NCI-H1092 treated with DMSO at 0.1 percent for 48 hours (cell line): ENCODE results near the gene NOP56.
"Not testable (repeated sequence)": the region's sequence is repeated elsewhere in the genome, so short reads cannot be mapped to it uniquely, and the experiment has no call there.

ENCODE experiments used
- DNase-seq: peaks from one replicate; lab custom pipeline; 2025; lab: John Stamatoyannopoulos, UW

NOP56 gene

DNA sequence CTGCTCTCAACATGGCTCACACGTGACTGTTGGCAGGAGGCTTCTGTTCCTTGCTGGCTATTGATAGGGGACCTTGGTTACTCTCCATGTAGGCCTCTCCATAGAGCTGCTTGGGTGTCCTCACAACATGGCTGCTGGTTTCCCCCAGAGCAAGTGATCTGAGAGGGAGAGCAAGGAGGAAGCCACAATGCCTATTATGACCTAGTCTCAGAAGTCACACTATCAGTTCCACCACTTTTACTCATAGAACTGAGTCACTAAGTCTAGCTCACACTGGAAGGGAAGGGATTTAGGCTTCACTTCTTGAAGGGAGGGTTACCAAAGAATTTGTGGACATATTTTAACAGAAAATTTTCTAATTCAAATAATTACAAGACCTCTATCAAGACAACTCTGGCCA is 8.7 kb upstream of the NOP56 start:
- DNase-seq = no peak

DNA sequence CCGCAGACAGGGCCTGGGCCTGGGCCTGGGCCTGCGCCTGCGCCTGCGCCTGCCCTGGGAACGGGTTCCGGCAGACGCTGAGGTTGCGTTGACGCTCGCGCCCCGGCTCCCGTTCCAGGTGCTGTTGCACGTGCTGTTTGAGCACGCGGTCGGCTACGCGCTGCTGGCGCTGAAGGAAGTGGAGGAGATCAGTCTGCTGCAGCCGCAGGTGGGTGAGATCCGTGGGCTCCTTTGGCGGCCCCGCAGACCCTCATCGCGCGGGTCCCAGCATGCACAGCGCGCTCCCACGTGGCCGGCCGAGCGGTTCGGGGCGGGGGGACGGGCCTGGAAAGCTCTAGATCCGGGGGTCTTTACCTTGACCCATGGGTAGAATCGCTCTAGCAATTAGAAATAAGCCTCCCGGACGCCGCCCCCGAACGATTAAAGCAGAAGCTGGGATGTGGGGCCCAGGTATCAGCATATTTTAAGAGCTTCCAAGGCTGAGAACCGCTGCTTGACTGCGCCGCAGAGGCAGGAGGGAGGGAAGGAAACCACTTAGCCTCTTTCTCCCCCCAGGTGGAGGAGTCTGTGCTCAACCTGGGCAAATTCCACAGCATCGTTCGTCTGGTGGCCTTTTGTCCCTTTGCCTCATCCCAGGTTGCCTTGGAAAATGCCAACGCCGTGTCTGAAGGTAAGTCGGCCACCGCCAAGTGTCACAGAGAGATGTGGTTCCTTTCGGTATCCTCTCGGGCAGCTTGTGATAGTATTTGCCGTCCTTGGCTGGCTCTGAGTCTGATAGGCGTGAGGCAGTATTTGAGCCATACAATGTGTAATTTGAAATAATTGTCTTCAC is 508 bp downstream of the NOP56 start:
- peak; percentile 58 for DNase-seq

DNA sequence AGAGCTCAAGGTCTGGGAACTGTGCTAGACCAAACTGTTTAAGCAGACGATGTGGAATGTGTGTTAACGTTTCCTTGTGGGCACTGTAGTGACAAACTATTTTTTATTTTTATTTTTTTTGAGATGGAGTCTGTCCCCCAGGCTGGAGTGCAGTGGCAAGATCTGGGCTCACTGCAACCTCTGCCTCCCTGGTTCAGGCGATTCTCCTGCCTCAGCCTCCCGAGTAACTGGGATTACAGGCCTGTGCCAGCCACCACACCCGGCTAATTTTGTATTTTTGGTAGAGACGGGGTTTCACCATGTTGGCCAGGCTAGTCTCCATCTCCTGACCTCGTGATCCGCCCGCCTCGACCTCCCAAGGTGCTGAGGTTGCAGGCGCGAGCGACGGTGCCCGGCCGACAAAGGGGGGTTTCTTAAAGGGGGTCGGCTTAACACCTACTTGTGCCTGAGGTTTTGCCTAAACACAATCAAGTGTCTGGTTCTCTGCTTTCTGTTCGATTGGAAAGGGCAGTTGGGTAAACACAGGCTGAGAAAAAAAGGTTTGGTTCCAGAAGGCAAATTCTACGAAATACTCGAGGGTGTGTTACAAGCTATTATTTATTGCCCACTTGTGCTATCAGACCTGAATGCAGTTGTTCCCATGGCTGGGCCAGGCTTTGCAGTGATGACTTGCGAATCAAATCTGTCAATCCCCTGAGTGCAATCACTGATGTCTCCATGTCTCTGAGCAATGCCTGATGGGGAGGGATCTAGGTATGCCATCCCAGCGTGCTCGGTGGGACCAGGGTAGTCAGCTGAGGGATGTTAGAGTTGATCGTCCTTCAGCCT is 1.3 kb downstream of the NOP56 start:
- no peak for DNase-seq

DNA sequence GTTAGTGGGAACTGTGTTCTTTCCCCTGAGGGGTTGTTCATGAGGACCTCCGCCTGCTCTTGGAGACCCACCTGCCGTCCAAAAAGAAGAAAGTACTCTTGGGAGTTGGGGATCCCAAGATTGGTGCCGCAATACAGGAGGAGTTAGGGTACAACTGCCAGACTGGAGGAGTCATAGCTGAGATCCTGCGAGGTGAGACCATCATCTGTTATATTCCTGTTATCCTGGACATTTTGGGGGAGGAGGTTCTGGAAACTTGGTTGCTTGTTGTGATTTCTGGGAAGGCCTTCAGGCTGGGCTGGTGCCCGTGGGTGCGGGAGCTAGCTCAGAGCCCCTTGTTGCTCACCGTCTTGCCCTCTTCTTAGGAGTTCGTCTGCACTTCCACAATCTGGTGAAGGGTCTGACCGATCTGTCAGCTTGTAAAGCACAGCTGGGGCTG is 2.0 kb downstream of the NOP56 start:
- DNase-seq = no peak

DNA sequence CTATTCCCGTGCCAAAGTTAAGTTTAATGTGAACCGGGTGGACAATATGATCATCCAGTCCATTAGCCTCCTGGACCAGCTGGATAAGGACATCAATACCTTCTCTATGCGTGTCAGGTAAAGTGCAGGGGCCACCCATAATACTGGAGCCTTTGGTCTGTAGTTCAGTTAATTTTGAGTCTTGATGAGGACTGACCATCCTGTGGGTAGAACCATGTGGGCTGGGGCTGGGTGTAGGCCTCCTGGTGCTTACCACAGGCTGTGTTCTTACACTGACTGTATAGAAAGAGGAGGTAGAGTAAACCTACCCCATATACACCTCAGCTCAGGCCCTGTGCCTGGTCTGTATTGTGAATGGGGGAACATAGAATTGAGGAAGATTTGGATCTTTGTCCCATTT is 2.4 kb downstream of the NOP56 start:
- DNase-seq = no peak

DNA sequence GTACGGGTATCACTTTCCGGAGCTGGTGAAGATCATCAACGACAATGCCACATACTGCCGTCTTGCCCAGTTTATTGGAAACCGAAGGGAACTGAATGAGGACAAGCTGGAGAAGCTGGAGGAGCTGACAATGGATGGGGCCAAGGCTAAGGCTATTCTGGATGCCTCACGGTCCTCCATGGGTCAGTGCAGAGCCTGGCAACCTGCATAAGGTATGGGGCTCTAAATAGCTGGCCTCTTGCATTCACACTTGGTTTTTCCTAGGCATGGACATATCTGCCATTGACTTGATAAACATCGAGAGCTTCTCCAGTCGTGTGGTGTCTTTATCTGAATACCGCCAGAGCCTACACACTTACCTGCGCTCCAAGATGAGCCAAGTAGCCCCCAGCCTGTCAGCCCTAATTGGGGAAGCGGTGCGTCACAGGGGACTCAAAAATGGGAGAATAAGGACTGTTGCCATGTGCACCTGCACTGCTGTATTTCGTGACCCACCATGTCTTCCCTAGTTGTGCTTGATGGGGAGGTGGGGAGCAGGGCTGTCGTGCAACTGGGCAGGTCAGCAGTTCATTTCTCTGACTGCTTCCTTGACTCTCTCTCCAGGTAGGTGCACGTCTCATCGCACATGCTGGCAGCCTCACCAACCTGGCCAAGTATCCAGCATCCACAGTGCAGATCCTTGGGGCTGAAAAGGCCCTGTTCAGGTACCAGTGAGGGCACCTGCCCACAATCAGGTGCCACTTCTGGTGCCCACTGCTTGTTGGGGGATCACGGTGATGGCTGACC is 3.1 kb downstream of the NOP56 start:
- DNase-seq = no peak

DNA sequence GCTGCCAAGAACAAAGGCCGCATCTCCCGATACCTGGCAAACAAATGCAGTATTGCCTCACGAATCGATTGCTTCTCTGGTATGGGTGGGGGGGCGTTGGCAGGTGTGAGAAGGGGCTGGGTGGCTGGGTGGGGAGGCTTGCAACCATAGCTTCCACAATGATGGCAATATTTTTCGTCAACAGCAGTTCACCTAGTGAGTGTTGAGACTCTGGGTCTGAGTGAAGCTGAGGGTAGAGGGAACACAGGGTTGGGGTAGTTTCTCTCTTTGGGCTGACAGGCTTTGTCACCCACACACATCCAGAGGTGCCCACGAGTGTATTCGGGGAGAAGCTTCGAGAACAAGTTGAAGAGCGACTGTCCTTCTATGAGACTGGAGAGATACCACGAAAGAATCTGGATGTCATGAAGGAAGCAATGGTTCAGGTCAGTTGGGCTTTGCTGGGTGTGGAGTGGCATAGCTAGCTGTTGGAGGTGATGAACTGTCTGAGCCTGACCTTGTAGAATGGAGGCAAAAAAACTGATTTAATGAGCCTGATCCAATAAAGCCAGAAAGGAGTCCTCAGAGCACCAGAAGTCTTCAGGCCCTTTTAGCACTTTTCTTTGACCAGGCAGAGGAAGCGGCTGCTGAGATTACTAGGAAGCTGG is 4.2 kb downstream of the NOP56 start:
- DNase-seq = no peak

DNA sequence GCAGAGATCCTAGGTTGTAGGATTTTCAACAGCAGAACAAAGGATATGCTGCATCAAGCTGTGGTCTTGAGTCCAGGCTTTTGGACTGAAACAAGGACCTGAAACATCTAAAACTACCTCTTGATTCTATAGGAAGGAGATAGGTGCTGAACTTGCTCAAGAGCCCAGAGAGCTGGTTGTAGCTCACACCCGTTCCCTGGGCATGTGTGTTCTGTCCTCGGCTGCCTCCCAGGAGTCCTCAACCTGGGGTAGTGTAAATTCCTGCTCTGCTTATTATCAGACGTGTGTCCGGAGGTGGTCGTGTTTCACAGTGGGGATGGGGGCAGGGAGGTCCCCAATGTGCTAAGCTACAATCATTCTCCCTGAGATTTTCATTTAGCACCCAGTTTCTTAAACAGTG is 4.8 kb downstream of the NOP56 start:
- DNase-seq = no peak

DNA sequence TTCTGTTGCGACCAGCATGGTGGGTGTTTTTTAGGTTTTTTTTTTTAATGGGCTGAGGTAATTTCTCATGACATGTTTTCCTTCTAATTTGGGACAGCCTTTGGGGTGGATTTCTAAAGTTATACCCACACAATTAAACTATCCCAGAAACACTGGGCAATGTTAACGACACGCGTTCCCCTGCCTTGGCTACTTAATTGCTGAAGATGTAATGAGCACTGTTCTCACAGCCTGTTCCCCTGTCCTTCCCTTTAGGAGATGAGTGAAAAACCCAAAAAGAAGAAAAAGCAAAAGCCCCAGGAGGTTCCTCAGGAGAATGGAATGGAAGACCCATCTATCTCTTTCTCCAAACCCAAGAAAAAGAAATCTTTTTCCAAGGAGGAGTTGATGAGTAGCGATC is 5.2 kb downstream of the NOP56 start:
- no peak for DNase-seq

DNA sequence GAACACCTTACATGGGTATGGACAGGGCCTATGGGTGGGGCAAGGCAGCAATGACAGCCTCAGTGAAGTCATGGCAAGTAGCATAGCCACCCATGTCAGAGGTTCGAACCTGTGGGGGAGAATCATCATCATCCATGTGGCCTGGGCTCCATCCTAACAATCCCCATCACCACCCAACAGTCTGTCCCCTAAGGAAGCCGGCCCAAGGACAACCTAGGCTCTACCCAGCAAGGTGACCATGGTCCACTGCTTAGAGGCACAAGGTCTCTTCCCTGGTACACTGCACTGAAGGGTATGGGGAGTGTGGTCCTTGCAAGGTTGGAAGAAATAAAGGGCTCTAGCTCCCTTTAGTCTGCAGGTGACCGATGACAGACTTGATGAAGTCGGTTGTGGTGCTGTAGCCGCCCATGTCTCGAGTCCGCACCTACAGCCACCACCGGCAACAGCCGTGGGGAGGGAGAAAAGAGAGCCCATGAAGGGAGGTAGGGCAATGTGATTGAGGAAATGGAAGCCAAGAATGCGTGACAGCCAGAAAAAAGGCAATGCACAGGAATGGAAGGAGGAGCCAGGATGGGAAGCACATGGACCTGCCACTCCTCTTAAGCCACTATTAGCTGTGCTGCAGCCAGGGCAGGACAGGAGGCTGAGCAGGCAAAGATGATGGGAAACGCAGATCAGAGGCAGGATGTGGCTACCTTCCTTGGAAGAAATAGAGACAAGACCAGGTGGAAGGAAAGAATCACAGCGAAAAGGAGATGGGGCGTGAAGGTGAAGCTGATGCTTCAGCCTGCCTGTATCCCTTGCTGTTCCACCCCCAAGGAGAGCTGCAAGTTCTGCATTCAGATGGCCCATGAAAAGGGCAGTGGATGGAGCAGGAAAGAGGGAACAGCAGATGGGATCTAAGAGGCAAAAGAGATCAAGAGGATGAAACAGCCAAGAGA is 6.3 kb downstream of the NOP56 start:
- no peak for DNase-seq

DNA sequence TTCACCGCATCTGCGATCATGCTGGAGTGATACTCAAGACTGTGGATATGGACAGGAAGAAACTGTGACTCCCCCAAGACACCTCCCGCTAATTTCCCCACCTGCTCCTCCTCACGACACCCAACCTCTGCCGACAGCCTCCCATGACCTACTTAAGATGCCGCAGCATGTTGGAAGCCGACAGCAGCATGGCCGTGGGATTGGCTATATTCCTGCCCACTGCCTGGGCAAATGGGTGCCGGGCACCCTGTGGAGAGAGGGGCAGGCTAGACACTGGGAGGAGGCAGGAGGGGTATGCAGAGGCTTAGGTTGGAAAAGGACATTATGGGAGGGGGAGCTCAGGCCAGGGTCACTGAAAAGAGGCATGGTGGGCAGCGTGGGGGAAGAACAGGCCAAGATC is 7.1 kb downstream of the NOP56 start:
- no peak for DNase-seq

DNA sequence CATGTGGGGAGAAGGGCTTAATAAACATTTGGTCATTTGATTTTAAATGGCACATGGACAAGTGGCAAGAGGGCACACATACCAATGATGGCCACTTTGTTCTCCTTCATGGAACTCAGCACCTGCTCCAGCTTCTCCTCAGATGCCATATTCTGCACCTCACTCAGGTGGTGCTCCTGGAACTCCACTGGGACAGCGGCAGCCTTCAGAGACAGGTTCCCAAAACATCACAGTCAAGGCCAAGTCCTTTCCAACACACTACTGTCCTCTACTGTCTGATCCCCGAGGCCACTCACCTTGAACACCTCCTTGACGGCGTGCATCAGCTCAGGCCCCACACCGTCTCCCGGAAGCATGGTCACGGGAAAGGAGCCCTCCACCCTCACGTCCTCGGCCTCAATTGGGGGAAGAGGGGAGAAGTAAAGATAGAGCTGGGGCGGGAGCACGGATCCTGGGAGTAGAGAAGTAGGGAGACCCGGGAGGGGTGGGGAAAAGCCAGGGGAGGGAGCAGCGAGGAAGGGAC is 11.0 kb downstream of the NOP56 start:
- no peak for DNase-seq

DNA sequence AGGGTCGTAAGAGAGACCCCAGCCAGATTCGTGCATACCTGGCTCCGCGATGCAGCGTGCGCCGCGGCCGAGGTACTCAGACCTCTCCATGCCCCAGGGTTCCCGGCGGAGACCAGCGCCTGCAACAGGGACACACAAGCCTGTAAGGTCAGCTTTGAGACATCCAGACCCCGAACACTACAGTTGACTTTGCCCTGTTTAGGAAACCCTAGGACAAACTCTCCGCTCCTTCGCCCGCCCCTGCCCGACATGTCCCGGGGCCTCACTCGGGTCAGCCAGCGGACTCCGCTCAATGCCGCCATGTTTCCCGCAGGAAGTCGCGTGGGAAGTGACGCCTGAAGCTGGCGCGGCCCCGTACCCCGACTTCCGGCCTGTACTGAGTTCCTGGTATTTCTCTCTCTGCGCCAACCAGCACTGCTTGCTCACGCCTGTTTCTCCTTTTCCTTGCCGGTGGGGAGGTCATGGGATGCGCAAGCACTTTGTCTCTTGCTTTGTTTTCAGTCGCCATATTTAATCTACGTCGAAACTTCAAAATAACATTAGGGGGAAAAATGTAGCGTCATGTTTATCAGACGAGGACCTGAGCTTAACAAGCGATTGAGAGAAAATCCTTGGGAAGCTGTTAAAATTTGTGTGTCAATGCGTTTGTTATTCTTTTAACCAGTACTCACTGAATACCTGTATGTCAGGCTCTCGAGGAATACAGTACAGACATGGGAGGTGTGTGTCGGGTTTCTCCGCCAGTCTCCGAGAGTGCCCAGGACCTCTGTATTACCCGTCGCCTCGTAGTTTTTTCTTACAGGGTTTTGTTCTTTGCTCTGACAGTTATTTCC is 11.7 kb downstream of the NOP56 start, which contains the start of gene IDH3B:
Gene IDH3B, minus strand, starts transcription at position 330 of the 833 bp plus-strand sequence. Its CDS starts 28 bp downstream, at position 302.
- peak; percentile 92 for DNase-seq

DNA sequence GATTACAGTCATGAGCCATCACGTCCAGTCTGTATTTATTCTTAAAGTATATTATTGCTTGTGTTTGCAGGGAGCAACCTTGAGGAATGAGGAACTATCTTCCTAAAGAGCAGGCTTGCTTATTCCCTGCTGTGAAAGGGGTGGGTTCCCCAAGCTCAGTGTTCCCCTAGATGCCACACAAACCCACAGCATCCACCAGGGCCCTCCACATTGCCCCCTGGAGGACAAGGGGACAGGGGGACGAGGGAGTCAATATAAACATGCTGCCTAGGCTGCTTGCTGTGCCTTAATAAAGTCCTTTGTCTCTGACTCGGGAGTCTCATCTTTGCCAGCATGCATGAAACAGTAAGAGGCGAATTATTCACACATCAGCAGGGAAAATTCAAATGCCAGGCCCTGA is 19.5 kb downstream of the NOP56 start:
- DNase-seq = no peak

DNA sequence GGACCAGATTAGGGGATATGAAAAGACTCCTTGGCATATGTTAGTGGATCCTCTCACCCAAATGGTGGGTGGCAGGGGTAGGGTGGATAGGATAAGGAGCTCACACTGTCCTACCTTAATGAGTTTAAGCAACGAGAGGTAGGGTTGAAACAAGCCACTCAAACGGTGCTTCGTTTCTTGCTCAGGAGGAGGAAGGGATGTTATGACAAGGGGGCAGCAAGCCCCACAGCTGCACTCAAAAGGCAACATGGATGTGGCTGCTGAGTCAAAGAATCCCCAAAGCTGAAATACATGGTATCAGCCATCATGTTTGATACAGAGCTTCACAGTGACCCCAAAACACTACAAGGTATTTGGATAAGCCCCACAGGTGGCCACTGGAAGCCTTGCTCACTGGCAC is 20.0 kb downstream of the NOP56 start:
- DNase-seq = no peak

DNA sequence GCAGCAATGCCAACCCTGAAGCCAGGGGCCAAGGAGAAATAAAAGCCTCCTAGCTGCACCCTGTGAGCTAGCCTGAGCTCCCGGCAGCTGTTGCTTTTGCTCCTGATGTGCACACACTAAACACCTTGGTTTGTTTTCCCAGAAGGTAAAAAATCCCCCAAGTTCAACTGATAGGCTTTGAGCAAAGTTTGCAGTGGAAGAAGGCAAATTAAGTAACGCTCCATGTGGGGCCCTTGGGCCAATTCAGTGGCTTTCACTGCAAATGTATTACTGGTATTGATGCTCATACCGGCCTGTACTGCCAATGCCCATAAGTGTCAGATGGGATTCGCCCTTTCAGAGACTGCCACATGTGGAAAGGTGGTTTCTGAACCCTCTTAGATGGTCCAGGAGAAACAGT is 21.0 kb downstream of the NOP56 start:
- no peak for DNase-seq

DNA sequence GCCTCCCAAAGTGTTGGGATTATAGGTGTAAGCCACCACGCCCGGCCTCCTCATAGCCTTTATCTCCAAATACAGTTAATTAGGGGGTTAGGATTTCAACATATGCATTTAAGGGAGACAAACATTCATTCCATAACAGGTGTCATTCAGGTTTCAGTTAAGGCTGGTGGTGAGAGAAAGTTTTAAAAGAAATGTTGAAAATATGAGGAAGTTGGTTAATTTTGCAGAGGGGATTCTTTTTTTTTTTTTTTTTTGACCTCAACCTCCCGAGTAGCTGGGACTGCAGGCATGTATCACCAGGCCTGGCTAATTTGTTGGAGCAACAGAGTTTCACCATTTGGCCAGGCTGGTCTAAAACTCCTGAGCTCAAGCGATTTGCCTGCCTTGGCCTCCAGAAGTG is 27.6 kb downstream of the NOP56 start:
- DNase-seq = no peak

DNA sequence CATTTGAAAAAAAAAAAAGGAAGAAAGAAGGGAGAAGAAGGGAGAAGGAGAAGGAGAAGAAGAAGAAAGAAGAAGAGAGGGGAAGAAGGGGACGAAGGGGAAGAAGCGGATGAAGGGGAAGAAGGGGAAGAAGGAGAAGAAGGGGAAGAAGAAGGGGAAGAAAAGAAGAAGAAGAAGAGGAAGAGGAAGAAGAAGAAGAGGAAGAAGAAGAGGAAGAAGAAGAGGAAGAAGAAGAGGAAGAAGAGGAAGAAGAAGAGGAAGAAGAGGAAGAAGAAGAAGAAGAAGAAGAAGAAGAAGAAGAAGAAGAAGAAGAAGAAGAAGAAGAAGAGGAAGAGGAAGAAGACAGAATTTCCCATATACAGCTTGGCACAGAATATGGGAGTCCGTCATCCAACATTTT is 29.6 kb downstream of the NOP56 start:
- not testable (repeated sequence) for DNase-seq

DNA sequence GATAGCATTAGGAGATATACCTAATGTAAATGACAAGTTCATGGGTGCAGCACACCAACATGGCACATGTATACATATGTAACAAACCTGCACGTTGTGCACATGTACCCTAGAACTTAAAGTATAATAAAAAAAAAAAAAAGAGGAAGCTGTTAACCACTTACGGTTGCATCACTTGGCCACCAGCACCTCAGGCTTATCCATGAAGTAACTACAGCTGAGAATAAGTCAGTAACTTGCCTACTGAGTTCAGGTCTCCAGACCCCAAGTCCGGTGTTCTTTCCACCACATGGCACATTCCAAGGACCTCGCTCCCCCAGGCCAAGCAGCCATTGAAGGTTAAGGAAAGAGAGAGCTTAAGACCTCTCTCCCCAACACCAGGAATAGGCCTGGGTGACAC is 32.4 kb downstream of the NOP56 start:
- not testable (repeated sequence) for DNase-seq

DNA sequence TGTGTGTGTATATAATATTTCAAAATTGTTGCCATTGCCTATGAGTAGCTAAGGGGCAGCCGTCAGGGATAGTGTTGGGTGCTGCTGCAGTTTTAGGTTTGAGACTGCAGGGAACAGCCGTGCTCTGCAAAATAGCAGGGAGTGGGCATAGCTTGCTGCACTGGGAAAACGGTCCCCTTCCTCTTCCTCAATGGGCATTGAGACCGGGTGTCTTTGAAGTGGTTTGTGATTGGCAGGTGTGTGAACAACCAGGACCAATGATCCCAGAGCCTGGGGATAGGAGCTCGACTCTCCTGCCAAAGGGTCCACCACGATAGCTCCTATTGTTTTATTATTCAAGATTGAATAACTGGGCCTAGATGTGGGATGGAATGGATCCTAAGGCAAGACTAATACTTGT is 35.1 kb downstream of the NOP56 start:
- no peak for DNase-seq
